Measurements from ENCODE around the gene VEPH1.
"Not testable (repeated sequence)": the region's sequence is repeated elsewhere in the genome, so short reads cannot be mapped to it uniquely, and the experiment has no call there.

VEPH1 gene

GRCh38 chr3:157347577-157348303, 155.5 kb downstream of the VEPH1 start:
- no peak for DNase-seq (ENCODE audit: low spot score)

- no peak for DNase-seq (ENCODE audit: low spot score)
These were observed 166.8 kb downstream of the VEPH1 start for GRCh38 chr3:157336252-157337009.

GRCh38 chr3:157335233-157336076, 167.8 kb downstream of the VEPH1 start:
- no peak for DNase-seq (ENCODE audit: low spot score)

GRCh38 chr3:157333551-157333991, 169.6 kb downstream of the VEPH1 start:
- no peak for DNase-seq (ENCODE audit: low spot score)

GRCh38 chr3:157330206-157330605, 173.0 kb downstream of the VEPH1 start:
- DNase-seq (ENCODE audit: low spot score) = no peak

GRCh38 chr3:157329551-157329950, 173.7 kb downstream of the VEPH1 start:
- no peak for DNase-seq (ENCODE audit: low spot score)

GRCh38 chr3:157327837-157328236, 175.4 kb downstream of the VEPH1 start:
- no peak for DNase-seq (ENCODE audit: low spot score)

- no peak for DNase-seq (ENCODE audit: low spot score)
These were observed 176.2 kb downstream of the VEPH1 start for GRCh38 chr3:157327018-157327417.

- not testable (repeated sequence) for DNase-seq (ENCODE audit: low spot score)
These were observed 178.3 kb downstream of the VEPH1 start for GRCh38 chr3:157324869-157325268.

- DNase-seq (ENCODE audit: low spot score) = no peak
These were observed 179.9 kb downstream of the VEPH1 start for GRCh38 chr3:157323360-157323759.

GRCh38 chr3:157319672-157320071, 183.5 kb downstream of the VEPH1 start:
- no peak for DNase-seq (ENCODE audit: low spot score)

- no peak for DNase-seq (ENCODE audit: low spot score)
These were observed 184.5 kb downstream of the VEPH1 start for GRCh38 chr3:157318639-157319288.

GRCh38 chr3:157317895-157318294, 185.3 kb downstream of the VEPH1 start:
- DNase-seq (ENCODE audit: low spot score) = no peak

- no peak for DNase-seq (ENCODE audit: low spot score)
These were observed 190.0 kb downstream of the VEPH1 start for GRCh38 chr3:157313186-157313585.

- no peak for DNase-seq (ENCODE audit: low spot score)
These were observed 190.9 kb downstream of the VEPH1 start for GRCh38 chr3:157312376-157312745.

GRCh38 chr3:157311633-157312375, 191.4 kb downstream of the VEPH1 start:
- DNase-seq (ENCODE audit: low spot score) = no peak

- no peak for DNase-seq (ENCODE audit: low spot score)
These were observed 192.7 kb downstream of the VEPH1 start for GRCh38 chr3:157310329-157311052.

GRCh38 chr3:157306502-157306901, 196.7 kb downstream of the VEPH1 start:
- DNase-seq (ENCODE audit: low spot score) = no peak

- DNase-seq (ENCODE audit: low spot score) = no peak
These were observed 197.8 kb downstream of the VEPH1 start for GRCh38 chr3:157305392-157305791.

GRCh38 chr3:157301755-157302154, 201.5 kb downstream of the VEPH1 start:
- DNase-seq (ENCODE audit: low spot score) = no peak
